ENCODE measurements around the gene SPINK6.

SPINK6 gene, protein sequence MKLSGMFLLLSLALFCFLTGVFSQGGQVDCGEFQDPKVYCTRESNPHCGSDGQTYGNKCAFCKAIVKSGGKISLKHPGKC

DNA sequence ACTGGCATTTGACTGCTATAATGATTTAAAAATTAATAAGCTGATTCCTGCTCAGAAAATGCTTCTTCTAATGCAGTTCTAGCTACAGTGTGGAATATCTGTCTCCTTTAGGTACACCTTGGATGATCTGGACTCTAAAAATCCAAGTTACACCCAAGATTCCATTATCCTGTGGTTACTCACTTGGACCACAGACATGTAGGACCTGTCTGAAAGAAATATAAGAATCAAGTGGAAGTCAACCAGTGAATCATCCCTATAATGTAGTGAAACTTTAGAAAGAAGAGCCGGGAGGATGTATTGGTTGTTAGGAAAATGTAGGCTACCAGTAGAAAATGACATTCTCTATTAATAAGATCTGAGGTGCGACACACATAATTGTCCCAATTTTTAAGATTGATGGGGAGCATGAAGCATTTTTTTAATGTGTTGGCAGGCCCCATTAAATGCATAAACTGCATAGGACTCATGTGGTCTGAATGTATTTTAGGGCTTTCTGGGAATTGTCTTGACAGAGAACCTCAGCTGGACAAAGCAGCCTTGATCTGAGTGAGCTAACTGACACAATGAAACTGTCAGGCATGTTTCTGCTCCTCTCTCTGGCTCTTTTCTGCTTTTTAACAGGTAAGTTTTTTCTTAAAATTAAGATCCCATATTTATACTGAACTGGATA lies at the start of gene SPINK6:
Gene SPINK6, plus strand, starts transcription at position 512 of the 673 bp plus-strand sequence. Its CDS starts 55 bp downstream, at position 567.
- Histone ChIP-seq H3K4me3 (ENCODE audit: low read length) (no peak within 1 kb of the TSS), H3K36me3 (ENCODE audit: control insufficient read depth, low read depth, low read length) (no peaks in the 10 kb centered on the region), H3K4me1 (ENCODE audit: control insufficient read depth, low read depth, low read length) (peaks cover 6% of the 10 kb centered on the region), H3K9me3 (ENCODE audit: control insufficient read depth, low read depth, low read length) (no peaks in the 10 kb centered on the region), H3K27ac (ENCODE audit: low read length) (no peak within 1 kb of the TSS), H3K9ac (ENCODE audit: low read length) (no peak within 1 kb of the TSS), H3K27me3 (ENCODE audit: control insufficient read depth, insufficient read depth, low read length) (no peaks in the 10 kb centered on the region)

DNA sequence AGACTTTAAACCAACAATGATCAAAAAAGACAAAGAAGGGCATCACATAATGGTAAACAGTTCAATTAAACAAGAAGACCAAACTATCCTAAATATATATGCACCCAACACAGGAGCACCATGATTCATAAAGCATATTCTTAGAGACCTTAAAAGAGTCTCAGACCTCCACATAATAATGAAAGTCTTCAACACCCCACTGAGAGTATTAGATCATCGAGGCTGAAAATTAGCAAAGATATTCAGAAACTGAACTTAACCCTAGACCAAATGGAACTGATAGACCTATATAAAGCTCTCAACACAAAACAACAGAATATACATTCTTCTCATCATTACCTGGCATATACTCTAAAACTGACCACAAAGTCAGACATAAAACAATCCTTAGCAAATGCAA lies 46.2 kb upstream of the SPINK6 start:
- Histone ChIP-seq H3K4me3 (ENCODE audit: low read length) (no peak overlapping the region), H3K9ac (ENCODE audit: low read length) (no peak overlapping the region), H3K9me3 (ENCODE audit: control insufficient read depth, low read depth, low read length) (no peaks in the 10 kb centered on the region), H3K27me3 (ENCODE audit: control insufficient read depth, insufficient read depth, low read length) (no peaks in the 10 kb centered on the region), H3K27ac (ENCODE audit: low read length) (no peak overlapping the region), H3K4me1 (ENCODE audit: control insufficient read depth, low read depth, low read length) (no peaks in the 10 kb centered on the region), H3K36me3 (ENCODE audit: control insufficient read depth, low read depth, low read length) (no peaks in the 10 kb centered on the region)

DNA sequence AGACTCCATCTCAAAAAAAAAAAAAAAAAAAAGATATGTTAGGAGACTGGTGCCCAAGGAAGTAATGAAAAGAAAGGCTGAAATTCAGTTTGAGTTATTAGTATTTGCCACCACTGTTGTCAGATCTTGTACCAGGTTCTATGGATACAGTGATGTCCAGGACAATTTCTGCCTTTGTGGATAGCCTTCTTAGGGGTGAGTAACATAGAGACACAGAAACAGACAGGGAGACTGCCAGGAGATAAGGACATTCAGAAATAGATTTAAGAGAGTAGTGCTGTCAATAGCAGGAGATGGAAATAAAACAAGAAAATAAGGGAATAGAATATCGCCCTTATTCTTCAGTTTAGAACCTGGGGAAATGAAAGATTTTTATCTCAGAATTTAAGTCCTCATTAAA lies 40.8 kb upstream of the SPINK6 start:
- H3K36me3 ChIP-seq (ENCODE audit: control insufficient read depth, low read depth, low read length) = no peaks in the 10 kb centered on the region
- no peaks in the 10 kb centered on the region for H3K4me1 ChIP-seq (ENCODE audit: control insufficient read depth, low read depth, low read length)
- no peak overlapping the region for H3K9ac ChIP-seq (ENCODE audit: low read length)
- H3K27me3 ChIP-seq (ENCODE audit: control insufficient read depth, insufficient read depth, low read length) = no peaks in the 10 kb centered on the region
- H3K4me3 ChIP-seq (ENCODE audit: low read length) = no peak overlapping the region
- H3K9me3 ChIP-seq (ENCODE audit: control insufficient read depth, low read depth, low read length) = no peaks in the 10 kb centered on the region
- no peak overlapping the region for H3K27ac ChIP-seq (ENCODE audit: low read length)

DNA sequence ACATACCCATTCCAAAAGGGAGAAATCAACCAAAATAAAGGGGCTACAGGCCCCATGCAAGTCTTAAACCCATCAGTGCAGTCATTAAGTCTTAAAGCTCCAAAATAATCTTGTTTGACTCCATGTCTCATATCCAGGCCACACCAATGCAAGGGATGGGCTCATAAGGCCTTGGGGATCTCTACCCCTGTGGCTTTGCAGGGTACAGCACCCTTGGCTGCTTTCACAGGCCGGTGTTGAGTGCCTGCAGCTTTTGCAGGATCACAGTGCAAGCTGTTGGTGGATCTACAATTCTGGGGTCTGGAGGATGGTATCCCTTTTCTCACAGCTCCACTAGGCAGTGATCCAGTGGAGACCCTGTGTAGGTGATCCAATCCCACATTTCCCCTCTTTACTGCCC lies 39.5 kb upstream of the SPINK6 start:
- Histone ChIP-seq H3K9me3 (ENCODE audit: control insufficient read depth, low read depth, low read length) (no peaks in the 10 kb centered on the region), H3K27ac (ENCODE audit: low read length) (no peak overlapping the region), H3K9ac (ENCODE audit: low read length) (no peak overlapping the region), H3K4me3 (ENCODE audit: low read length) (no peak overlapping the region), H3K27me3 (ENCODE audit: control insufficient read depth, insufficient read depth, low read length) (no peaks in the 10 kb centered on the region), H3K36me3 (ENCODE audit: control insufficient read depth, low read depth, low read length) (no peaks in the 10 kb centered on the region), H3K4me1 (ENCODE audit: control insufficient read depth, low read depth, low read length) (no peaks in the 10 kb centered on the region)

DNA sequence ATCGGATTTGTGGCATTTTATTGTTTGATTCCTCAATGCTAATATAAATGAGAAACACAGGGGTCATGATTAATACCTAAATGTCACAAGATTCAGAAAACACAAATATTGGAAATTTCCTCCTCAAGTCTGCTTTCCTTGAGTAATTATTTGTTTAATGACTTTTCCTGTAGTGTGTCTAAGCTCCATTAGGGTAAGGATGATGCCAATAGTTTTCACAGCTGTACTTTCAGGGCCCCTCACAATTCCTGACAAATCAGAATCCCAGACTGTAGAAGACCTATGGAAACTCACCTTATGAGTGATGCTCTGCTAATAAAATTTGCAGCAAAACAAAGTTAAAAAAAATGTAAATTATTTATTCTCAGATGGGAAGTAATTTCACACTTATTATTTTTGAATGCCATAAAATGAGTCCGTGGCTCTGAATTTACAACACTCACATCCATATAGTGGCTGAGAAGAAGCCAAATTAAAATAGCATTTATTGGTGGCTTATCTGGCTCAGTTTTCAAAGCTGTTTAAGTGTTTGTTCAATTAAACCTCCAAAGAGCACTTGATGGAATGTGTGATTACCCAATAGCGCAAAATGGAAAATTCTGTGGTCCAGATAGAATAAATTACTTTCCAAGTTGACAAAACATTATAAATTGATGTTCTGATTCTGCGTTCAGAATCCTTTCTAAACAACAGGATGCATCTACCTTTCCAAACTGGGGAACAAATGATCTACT lies 36.1 kb upstream of the SPINK6 start:
- H3K9ac ChIP-seq (ENCODE audit: low read length) = no peak overlapping the region
- H3K4me3 ChIP-seq (ENCODE audit: low read length) = no peak overlapping the region
- no peaks in the 10 kb centered on the region for H3K36me3 ChIP-seq (ENCODE audit: control insufficient read depth, low read depth, low read length)
- no peaks in the 10 kb centered on the region for H3K9me3 ChIP-seq (ENCODE audit: control insufficient read depth, low read depth, low read length)
- H3K4me1 ChIP-seq (ENCODE audit: control insufficient read depth, low read depth, low read length) = no peaks in the 10 kb centered on the region
- no peaks in the 10 kb centered on the region for H3K27me3 ChIP-seq (ENCODE audit: control insufficient read depth, insufficient read depth, low read length)
- H3K27ac ChIP-seq (ENCODE audit: low read length) = no peak overlapping the region

DNA sequence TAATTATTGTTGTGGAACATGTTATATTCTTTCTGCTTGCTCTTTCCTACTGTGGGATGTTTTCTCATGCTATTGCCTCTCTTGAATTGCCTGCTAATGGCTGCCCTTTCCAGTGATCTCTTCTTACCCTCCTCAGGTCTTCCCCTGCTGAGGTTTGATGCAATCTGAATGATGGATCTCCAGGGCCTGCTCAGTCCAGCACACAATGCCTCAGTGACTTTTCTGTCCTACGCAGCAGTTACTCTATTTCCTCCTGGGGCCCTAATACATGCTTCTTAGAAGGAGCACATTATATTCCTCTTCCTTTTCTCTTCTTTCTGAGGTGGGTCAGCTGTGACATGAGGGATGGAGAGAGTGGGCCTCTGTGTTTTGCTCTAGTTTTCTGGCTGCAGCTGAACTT lies 34.6 kb upstream of the SPINK6 start, which contains the start of gene SPINK14:
Gene SPINK14, plus strand, starts transcription at position 301 of the 400 bp plus-strand sequence. CDS start 1,187 bp downstream, outside the sequence.
- Histone ChIP-seq H3K27ac (ENCODE audit: low read length) (no peak within 1 kb of the TSS), H3K9ac (ENCODE audit: low read length) (no peak within 1 kb of the TSS), H3K9me3 (ENCODE audit: control insufficient read depth, low read depth, low read length) (no peaks in the 10 kb centered on the region), H3K4me3 (ENCODE audit: low read length) (no peak within 1 kb of the TSS), H3K27me3 (ENCODE audit: control insufficient read depth, insufficient read depth, low read length) (no peaks in the 10 kb centered on the region), H3K4me1 (ENCODE audit: control insufficient read depth, low read depth, low read length) (no peaks in the 10 kb centered on the region), H3K36me3 (ENCODE audit: control insufficient read depth, low read depth, low read length) (no peaks in the 10 kb centered on the region)

DNA sequence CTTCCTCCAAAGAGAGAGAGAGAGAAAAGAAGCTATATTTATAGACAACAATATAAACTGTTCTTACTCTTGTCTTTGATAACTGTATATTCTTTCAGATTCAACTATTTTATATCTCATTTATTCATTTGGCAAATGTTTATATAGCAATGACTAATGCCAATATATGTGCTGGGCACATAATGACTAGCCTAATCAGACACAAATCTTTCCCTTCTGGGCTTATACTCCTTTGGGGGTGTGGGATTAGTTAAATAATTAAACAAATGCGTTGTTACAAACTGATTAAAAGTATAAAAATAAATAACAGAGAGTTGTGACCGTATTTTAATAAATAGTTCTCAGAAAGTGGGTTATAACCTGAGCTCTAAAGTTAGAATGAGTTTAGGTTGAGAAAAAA lies 30.5 kb upstream of the SPINK6 start:
- H3K4me1 ChIP-seq (ENCODE audit: control insufficient read depth, low read depth, low read length) = no peaks in the 10 kb centered on the region
- no peaks in the 10 kb centered on the region for H3K27me3 ChIP-seq (ENCODE audit: control insufficient read depth, insufficient read depth, low read length)
- H3K36me3 ChIP-seq (ENCODE audit: control insufficient read depth, low read depth, low read length) = no peaks in the 10 kb centered on the region
- no peak overlapping the region for H3K4me3 ChIP-seq (ENCODE audit: low read length)
- H3K27ac ChIP-seq (ENCODE audit: low read length) = no peak overlapping the region
- no peak overlapping the region for H3K9ac ChIP-seq (ENCODE audit: low read length)
- no peaks in the 10 kb centered on the region for H3K9me3 ChIP-seq (ENCODE audit: control insufficient read depth, low read depth, low read length)

DNA sequence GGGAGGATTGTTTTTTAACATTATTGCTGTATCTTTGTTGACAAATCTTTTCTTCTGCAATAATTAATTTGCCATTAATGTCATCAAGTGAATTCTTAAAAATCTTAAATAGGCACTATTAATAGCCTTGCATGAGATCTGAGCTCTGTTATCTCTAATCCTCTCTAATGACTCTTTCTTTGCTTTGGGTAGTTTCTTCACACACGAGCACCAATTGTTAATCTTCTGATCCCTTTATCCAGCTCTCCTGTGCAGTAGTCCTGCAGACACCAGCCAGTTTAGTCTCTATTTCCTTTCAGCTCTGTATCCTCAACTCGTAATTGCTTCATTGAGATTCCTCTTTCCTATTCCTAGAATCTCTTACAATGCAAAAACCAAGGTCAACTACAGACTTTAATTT lies 26.4 kb upstream of the SPINK6 start:
- H3K9ac ChIP-seq (ENCODE audit: low read length) = no peak overlapping the region
- H3K9me3 ChIP-seq (ENCODE audit: control insufficient read depth, low read depth, low read length) = no peaks in the 10 kb centered on the region
- no peaks in the 10 kb centered on the region for H3K27me3 ChIP-seq (ENCODE audit: control insufficient read depth, insufficient read depth, low read length)
- H3K4me3 ChIP-seq (ENCODE audit: low read length) = no peak overlapping the region
- no peak overlapping the region for H3K27ac ChIP-seq (ENCODE audit: low read length)
- no peaks in the 10 kb centered on the region for H3K36me3 ChIP-seq (ENCODE audit: control insufficient read depth, low read depth, low read length)
- no peaks in the 10 kb centered on the region for H3K4me1 ChIP-seq (ENCODE audit: control insufficient read depth, low read depth, low read length)

DNA sequence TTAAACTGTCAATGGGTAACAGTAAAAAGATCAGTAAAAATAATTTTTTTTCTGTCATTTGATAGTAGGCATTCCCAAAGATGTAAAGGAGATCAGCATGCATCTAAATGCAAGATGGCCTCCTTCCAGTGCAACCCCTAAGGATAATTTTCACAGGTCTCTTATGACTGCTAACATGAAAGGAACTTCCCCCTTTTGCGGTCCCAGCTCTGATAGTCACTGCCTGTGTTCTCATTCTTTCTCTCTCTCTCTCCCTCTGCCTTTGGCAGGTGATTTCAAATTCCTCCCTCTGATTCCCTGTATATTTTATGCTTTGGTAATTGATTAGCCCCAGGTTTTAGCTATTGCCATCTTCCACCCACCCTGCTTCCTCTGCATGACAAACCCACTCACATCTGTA lies 25.6 kb upstream of the SPINK6 start:
- H3K36me3 ChIP-seq (ENCODE audit: control insufficient read depth, low read depth, low read length) = no peaks in the 10 kb centered on the region
- no peak overlapping the region for H3K27ac ChIP-seq (ENCODE audit: low read length)
- H3K9me3 ChIP-seq (ENCODE audit: control insufficient read depth, low read depth, low read length) = no peaks in the 10 kb centered on the region
- H3K4me3 ChIP-seq (ENCODE audit: low read length) = no peak overlapping the region
- no peak overlapping the region for H3K9ac ChIP-seq (ENCODE audit: low read length)
- no peaks in the 10 kb centered on the region for H3K4me1 ChIP-seq (ENCODE audit: control insufficient read depth, low read depth, low read length)
- no peaks in the 10 kb centered on the region for H3K27me3 ChIP-seq (ENCODE audit: control insufficient read depth, insufficient read depth, low read length)

DNA sequence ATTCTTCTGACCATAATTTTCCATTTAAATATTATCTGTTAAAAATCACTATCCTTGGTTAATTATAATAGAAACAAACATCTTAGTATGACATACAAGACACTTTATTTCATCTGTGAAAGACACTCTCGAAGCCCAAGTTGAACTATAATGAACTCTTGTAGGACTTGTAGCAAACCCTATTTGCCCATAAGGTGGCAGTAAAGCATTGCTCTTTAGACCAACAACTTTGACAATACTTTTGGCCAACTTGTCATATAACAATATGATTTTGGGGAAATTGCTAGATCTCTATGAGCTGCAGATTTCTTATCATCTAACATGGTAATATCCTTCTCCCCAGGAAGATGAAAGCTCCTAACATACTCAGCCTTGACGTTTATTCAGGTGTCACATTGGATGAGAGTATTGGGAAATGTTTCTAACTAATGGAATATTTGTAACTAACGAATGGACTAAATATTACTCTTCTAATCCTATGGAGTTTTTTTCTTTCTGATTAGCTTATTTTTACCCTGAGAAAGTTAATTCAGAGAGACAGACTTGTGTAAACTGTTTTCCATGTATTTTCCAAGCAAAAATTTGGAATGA lies 23.5 kb upstream of the SPINK6 start:
- Histone ChIP-seq H3K27ac (ENCODE audit: low read length) (no peak overlapping the region), H3K9ac (ENCODE audit: low read length) (no peak overlapping the region)

DNA sequence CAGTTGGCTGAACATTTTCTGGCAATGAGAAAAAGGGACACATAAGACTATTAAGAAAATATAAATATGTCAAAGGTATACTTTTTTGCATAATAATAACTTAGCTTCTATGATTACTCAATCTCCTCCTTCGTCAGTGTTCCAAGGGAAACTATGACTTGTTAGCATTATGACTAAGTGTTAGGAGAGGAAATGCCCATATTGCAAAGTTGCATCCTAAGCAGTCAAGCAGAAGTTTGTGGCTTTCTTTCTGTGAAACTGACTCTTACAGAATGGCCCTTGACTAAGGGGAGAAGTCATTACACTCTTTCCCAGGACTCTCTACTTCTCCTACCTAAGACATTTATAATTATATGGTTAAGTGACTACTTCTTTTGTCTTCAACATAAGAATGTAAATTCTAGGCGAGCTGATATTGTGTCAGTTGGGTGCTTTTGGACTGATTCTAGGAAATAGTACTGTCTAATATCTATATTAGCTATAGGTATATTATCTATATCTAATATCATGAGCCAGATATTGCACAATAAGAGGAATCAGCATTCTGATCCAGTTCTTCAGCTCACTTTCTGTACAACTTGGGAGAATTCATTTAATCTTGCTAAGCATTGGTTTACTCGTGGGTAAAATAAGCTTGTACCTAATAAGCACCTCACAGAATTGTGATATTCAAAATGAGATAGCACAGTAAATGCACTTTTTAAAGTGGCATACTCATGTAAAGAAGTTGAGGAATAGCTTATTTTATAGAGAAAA lies 16.4 kb upstream of the SPINK6 start:
- Histone ChIP-seq H3K27ac (ENCODE audit: low read length) (no peak overlapping the region), H3K9ac (ENCODE audit: low read length) (no peak overlapping the region), H3K4me1 (ENCODE audit: control insufficient read depth, low read depth, low read length) (no peaks in the 10 kb centered on the region)

More for the DNA sequence above, 23.5 kb upstream of the SPINK6 start:
- H3K36me3 ChIP-seq (ENCODE audit: control insufficient read depth, low read depth, low read length) = no peaks in the 10 kb centered on the region
- H3K4me1 ChIP-seq (ENCODE audit: control insufficient read depth, low read depth, low read length) = no peaks in the 10 kb centered on the region
- no peak overlapping the region for H3K4me3 ChIP-seq (ENCODE audit: low read length)
- no peaks in the 10 kb centered on the region for H3K27me3 ChIP-seq (ENCODE audit: control insufficient read depth, insufficient read depth, low read length)
- H3K9me3 ChIP-seq (ENCODE audit: control insufficient read depth, low read depth, low read length) = no peaks in the 10 kb centered on the region

More for the DNA sequence above, 16.4 kb upstream of the SPINK6 start:
- H3K27me3 ChIP-seq (ENCODE audit: control insufficient read depth, insufficient read depth, low read length) = no peaks in the 10 kb centered on the region
- H3K4me3 ChIP-seq (ENCODE audit: low read length) = no peak overlapping the region
- H3K36me3 ChIP-seq (ENCODE audit: control insufficient read depth, low read depth, low read length) = no peaks in the 10 kb centered on the region
- no peaks in the 10 kb centered on the region for H3K9me3 ChIP-seq (ENCODE audit: control insufficient read depth, low read depth, low read length)

Measured in iPS-18a (cell line).